Hindlimb muscle (tissue), 1 donor: ENCODE measurements around the gene TIPRL. TPM values are rescaled to one million over a fixed set of nuclear protein-coding genes. Genes with fewer than 3 reads are reported as not detected.

ENCODE experiments used
- polyA plus RNA-seq: library from polyadenylated mRNA; unstranded; fragments of 120-200 nt; gene quantifications from one replicate; pipeline ENCODE4 v1.2.1, GENCODE V29; 2013; ENCODE audit not compliant: insufficient read length

Gene TIPRL
- polyA plus RNA-seq, 1 donor = 29.3 TPM

Other genes with a start within 250 kb of the TIPRL start
- gene DCAF6, start 242.3 kb upstream of the TIPRL start, polyA plus RNA-seq = 134 TPM
- gene MPC2, start 241.9 kb upstream of the TIPRL start, polyA plus RNA-seq = 61.0 TPM
- 12.5 TPM for gene GPR161, start 42.0 kb upstream of the TIPRL start, polyA plus RNA-seq
- gene SFT2D2, start 47.0 kb downstream of the TIPRL start, polyA plus RNA-seq = 8.6 TPM
- gene TBX19, start 101.9 kb downstream of the TIPRL start, polyA plus RNA-seq = 1.7 TPM